Measurements from ENCODE around the gene FXYD3.

Gene FXYD3

GRCh38 chr19:35170359-35171061 is 54.9 kb downstream of the FXYD3 start:
- H3K27ac ChIP-seq: peak overlapping the region; percentile 40
- CTCF ChIA-PET: no interaction called here
- POLR2A ChIA-PET (ENCODE audit: low non-redundant PET): no interaction called here
- DNase-seq (ENCODE audit: low spot score): no peak
- TF ChIP-seq CTCF (conservative IDR thresholded peaks at IDR 0.05; ENCODE audit: low read depth): no peak

- H3K27ac ChIP-seq: no peak overlapping the region
- CTCF ChIA-PET: interaction anchor here (0.5 to 0.6 kb wide), 2 partner anchors 29 to 1185 kb away, joined by 3 to 5 read pairs; no protein-coding TSS in a partner anchor
- TF ChIP-seq CTCF (conservative IDR thresholded peaks at IDR 0.05; ENCODE audit: low read depth): no peak
- no peak for DNase-seq (ENCODE audit: low spot score)
- POLR2A ChIA-PET (ENCODE audit: low non-redundant PET): interaction anchor here (0.6 to 0.7 kb wide), 2 partner anchors 93 to 497 kb away, joined by 3 read pairs; no protein-coding TSS in a partner anchor
Observed at GRCh38 chr19:35171730-35172129, 56.1 kb downstream of the FXYD3 start.

All from RWPE1 (cell line).